SK-N-MC (cell line): ENCODE results near the gene CYSTM1.

ENCODE experiments used
- EZH2 ChIP-seq: fragments of 200-600 bp; sonication (generic); IDR thresholded peaks from one replicate; pipeline ENCODE4 v1.6.1; 2017; ENCODE audit warnings: antibody characterized with exemption
- FOXP2 ChIP-seq: optimal IDR thresholded peaks from 2 replicates; pipeline ENCODE3; 2011; ENCODE audit warnings: mild to moderate bottlenecking, moderate library complexity; ENCODE audit not compliant: insufficient read depth; ENCODE audit errors: extremely low read length, control extremely low read depth
- POLR2AphosphoS5 ChIP-seq: IDR thresholded peaks from 2 replicates; pipeline ENCODE4 v1.6.1; 2012; ENCODE audit warnings: mild to moderate bottlenecking, low read depth, low read length, borderline replicate concordance

DNA sequence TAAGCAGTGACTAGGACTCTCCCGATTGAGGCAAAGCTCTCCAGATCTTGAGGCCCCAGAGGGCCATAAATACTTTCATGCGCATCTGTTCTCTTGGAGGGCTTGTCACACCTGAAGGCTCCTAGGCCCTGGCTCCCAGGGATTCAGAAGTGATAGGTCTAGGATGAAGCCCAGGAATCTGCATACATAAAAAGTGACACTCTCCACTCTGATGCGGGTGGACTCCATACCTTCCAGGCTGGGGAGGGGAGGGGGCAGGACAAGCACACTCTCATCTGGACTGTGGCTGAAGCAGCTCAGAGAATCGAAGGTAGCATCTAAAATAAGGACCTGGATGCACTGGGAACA, 9.1 kb upstream of the CYSTM1 start:
- no peak for TF ChIP-seq EZH2
- no peak for TF ChIP-seq POLR2AphosphoS5
- no peak for TF ChIP-seq FOXP2
